Stimulated activated CD4-positive, alpha-beta T cell treated with anti-CD3 and anti-CD28 coated beads, TNF-alpha, amount 100 ng/mL, for 24 hours (primary cell): ENCODE results near the gene TMTC2.

Experiments used
- DNase-seq, 3 experiments: peaks; one replicate each; pipeline ENCODE4 v3.0.0-alpha.2; 2020; ENCODE audit warnings: low read depth in 3 of 3

TMTC2 gene

DNA sequence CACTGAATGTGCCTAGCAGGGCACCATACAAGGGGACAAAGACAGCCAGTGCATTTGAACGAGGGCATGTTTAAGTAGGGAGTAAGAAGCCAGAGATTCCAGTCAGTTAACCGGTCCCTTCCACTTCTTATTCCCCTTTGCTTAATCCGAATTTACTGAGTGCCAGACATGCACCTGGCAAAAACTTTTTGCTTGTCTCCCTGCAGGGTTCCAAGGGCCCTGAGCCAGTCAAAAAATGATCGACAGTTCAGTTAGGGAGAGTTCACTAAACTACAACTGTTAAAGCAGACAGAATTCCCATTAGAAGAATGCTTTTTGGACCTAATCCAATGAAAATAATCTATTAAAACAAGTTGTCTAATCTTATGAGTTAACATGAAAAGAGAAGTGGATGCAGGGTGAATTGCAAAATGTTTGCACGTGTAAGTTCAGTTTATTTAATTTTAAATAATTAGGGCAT, 193.8 kb downstream of the TMTC2 start:
- DNase-seq, result no peak

DNA sequence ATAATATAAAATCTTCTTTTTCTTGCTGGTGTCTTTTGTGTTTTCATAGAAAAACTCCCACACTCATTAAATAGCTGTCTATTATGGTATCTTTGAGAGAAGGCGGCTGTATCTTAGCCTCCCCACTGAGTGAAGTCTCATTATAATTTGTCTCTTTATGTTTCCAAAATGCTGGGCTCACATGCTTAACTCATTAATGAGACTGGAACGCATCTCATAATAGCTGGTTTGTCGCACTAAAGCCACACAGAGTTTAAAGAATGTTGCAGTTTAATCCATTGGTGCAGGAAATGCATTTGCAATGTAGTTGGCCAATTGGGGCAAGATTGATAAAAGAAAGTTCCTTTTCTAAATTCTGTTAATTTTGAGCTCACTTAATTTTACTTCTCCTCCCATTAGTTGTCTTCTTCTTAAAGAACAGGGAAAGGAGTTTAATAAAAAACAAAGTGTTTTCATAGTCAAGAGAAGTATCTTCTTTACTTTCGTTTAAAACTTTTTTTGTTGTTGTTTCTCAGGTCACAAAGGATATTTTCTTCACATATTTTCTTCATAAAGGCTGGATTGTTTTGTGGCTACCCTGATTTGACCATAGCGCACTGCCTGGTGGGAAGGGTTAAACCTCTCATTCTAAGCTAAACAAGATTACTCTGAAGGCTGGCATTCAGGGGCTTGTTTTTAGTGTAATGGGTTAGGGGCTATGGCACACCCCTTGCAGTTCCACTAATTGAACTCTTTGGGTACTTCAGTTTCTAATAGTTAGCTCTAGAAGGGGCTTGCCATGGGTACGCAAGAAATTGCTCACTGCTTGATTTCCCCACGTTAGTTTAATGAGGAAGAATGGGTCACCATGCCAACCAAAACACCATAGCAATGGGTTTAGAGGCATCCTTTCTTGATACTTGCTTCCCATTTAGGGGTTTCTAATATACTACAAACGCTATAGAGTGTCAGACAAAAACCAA, 197.0 kb downstream of the TMTC2 start:
- DNase-seq, result no peak

DNA sequence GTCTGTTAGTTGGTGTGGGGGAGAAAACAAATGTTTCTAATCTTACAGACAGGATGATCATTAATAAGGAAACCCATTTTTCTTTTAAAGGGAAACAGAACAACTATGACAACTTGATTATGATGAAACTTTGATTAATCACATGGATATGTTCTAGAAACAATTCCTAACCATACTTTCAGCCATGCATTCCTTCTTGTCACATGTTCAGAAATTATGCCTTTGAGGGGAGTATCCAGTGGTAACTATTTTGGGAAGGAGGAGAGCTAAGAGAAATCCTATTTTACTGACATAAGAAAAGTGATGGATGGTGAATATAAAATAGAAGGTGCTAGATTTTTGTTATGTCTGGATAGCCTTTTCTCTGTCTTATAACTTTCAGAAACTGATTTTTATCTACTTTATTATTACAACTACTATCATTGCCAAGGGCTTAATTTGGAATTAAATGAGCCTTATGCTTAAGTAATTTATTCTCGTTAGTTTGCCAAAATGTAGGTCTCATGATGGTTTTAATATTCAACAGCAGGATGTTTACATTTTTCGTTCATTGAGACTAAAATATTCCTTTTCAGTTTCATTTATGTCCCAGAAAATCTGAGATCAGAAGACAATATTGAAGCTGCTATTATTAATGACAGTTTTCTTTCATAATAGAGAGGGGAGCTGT, 200.1 kb downstream of the TMTC2 start:
- DNase-seq, result no peak

GRCh38 chr12:82893896-82894295, 207.2 kb downstream of the TMTC2 start:
- DNase-seq, result no peak

- no peak for DNase-seq
Measured at GRCh38 chr12:82896277-82896676, 209.6 kb downstream of the TMTC2 start.

- no peak for DNase-seq
Measured at GRCh38 chr12:82896979-82897378, 210.3 kb downstream of the TMTC2 start.

DNA sequence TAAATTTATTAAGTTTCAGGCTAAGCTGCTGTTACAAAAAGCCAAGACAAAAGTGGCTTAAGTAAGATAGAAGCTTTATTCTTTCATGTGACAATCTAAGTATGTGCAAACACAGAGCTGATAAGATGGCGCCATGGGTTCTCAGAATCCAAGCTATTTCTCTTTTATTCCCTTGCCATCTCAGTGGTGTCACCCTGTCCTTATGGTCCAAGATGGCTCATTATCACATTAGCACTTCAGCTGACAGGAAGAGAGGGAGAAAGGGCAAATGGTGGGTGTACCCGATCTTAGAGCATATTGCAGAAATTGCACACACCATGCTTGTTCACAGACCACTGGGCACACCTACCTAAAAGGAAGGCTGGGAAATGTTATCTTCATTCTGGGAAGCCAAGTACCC, 211.7 kb downstream of the TMTC2 start:
- DNase-seq, result no peak

DNA sequence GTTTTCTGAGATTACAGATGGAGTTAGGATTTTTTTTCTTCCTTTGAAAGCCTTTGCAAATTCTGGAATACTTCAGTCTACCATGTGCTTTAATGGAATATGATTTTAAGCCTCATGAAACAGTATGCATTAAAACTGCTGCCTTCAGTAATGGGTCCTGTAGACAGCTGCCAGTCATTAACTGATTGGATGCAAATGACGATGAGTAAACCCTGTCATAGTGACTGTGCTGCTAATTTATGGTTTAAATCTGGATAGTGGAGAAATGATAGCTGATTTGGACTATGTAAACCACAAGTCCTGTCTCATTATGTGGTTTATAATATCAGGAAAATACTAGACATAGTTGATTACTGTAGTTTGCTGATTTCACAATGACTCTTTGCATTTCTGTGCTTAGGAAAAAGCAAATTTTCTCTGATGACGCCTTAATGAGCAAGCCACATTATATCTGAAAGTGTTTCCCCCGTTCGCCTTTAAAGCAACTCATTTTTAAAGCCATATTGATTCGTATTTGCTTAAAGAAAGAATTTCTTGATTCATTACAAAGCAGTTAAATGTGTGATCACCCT, 217.6 kb downstream of the TMTC2 start:
- DNase-seq, result no peak

GRCh38 chr12:82910246-82910893, 223.7 kb downstream of the TMTC2 start:
- no peak for DNase-seq

- DNase-seq, result no peak
Measured at GRCh38 chr12:82912406-82912805, 225.7 kb downstream of the TMTC2 start.

DNA sequence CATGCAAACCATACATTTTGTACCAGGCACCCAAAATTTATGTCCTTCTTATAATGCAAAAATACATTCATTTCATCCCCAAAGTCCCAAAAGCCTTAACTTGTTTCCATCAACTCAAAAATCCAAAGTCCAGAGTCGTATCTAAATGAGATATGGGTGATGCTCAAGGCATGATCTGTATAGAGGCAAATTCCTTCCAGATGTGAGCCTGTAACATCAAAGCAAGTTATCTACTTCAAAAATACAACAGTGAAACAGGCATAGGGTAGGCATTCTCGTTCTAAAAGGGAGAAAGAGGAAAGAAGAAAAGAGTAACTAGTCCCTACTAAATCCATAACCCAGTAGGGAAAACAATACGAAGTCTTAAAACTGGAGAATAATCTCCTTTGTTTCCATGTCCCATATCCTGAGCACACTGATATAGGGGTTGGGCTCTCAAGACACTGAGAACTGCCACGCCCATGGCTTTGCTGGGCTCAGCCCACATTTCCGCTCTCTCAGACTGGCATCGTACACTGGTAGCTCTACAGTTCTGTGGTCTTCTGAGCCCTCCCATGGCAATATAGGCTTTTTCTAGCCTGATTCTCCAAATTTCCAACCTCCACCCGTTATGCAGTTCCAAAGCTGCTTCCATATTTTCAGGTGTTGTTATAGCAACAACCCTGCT, 232.8 kb downstream of the TMTC2 start:
- no peak for DNase-seq

- no peak for DNase-seq
Measured at GRCh38 chr12:82923935-82924334, 237.2 kb downstream of the TMTC2 start.

DNA sequence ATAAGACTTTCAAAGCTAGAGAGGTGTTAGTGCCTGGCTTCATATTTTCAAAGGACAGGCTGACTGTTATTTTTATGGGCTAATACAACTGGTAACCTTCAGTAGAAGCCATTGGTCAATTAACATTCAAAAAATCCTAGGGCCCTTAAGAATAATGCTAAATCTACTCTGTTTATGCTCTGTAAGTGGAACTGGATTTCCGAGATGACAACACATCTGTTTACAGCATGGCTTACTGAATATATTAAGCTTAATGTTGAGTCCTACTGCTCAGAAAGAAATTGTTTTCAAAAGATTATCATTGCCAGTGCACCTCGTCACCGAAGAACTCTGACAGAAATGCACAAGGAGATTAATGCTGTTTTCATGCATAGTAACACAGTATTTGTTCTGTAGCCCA, 239.9 kb downstream of the TMTC2 start:
- no peak for DNase-seq

DNA sequence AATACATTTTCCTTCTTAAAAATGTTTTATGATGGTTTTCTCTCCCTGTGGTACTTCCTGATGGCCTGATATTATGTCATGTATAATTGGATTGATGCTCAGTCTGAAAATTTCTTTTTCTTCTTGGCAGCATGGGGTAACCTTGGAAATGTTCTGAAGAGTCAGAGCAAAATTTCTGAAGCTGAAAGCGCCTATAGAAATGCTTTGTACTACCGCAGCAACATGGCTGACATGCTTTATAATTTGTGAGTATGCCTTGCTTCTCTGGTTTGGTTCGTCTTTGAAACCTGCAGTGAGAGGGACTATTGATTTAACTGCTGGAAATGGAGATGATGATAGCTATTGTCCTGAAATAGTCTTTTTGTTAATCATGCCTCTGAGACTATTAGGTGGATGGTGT, 243.6 kb downstream of the TMTC2 start:
- no peak for DNase-seq

DNA sequence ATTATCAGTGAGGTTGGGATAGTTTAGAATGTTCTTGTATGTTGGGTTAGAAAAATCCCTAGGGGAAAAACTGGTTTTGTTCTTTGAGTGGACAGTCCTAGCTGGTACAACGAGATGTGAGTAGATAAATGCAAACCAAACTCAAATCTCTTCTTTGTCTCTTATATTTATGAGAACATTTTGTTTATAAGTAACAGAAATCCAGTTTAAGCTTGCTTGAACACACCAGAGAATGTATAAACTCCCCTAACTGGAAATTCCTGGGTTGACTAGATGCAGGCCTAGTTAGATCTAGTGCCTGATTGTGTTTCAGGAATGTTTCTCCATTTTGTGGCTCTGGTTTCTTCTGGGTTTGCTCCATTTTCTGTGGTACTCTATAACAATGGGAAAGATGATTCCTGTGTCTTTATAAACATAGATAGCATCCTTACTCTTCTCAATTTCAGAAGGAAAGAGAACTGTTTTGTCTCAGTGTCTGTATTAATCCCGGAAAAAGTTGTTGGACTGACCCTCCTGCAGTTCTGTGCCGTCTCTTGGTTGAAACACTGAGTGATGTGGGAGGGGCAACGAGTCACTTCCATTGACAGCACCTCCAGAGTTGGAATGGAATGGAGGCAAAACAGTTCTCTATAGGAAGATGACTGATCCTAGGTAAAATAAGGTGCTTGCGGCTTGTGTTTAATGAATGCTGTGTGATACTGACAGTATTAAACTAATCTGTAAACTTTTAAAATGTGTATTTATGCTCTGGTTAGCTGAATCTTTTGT, 244.8 kb downstream of the TMTC2 start:
- DNase-seq, result no peak

- DNase-seq, result no peak
Measured at GRCh38 chr12:82937151-82937550, 250.4 kb downstream of the TMTC2 start.

- no peak for DNase-seq
Measured at GRCh38 chr12:82942521-82942920, 255.8 kb downstream of the TMTC2 start.

DNA sequence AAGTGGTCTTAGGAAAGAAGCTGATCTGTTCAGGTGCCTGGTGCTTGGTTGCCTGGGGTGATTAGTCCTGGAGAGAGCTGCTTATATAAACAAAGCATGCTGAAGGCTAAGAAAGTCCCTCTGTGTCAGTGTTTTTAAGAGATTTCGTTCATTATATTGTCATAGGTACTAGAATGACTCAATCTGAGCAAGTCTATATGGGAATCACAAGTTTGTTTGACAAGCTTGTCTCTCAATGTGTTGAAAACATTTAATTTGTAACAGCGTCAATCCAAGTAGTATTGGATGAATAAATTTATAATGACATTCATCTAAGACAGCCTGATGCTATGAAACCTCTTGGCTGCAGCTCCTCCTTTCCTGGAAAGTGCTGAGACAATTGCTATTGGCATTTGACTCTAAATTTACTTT, 256.3 kb downstream of the TMTC2 start:
- DNase-seq, result no peak

DNA sequence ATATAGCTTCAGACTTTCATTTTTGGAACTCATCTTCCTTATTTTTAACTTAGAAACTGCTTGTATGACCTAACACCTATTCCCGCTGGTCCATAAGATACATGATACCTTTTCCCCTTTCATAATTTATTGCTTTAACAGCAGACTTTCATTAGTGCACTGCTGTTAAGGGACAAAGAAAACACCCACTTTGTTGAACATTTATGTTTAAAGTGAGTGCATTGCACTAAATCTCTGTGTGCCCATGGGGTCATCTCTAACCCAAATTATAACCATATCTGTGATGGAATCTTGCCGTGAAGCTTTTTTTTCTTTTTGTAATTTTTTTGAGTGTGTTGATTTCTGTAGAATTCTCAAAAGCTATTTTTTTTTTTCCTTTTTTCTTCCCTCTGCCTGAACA, 261.8 kb downstream of the TMTC2 start:
- no peak for DNase-seq

DNA sequence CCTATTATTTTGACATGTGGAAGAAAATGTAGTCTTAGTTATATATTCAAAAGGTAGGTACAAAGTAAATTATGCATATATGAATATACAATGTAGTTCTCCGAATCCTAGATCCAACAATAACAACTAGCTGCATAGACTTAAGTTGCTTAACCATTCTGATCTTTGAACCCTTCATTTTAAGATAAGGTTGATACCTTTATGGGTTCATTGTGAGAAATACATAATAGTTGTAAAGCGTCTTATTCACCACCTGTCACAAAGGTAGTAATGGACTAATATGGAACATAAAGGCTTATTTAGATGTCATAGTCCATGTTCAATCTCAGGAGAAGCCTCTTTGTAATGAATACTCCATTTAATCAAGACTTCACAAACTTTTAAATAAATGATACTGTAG, 263.6 kb downstream of the TMTC2 start:
- no peak for DNase-seq

- DNase-seq, result no peak
Measured at GRCh38 chr12:82952946-82953345, 266.2 kb downstream of the TMTC2 start.
